HepG2 (cell line): ENCODE data around the gene ERMP1. TPM values are rescaled to one million over a fixed set of nuclear protein-coding genes. Genes with fewer than 3 reads are reported as not detected.

Experiments
- DMAP1 ChIP-seq: IDR thresholded peaks from 2 replicates; pipeline ENCODE4 v1.6.1; 2016
- ERF ChIP-seq: IDR thresholded peaks from 2 replicates; pipeline ENCODE4 v1.6.1; 2018; ENCODE audit warnings: missing biosample characterization, missing genetic modification reagents
- HMGA1 ChIP-seq: sonication (generic); formaldehyde crosslinking; conservative IDR thresholded peaks from 2 replicates; pipeline ENCODE4 v1.4.0; 2020; ENCODE audit warnings: missing genetic modification reagents
- ISL2 ChIP-seq: sonication (generic); formaldehyde crosslinking; IDR thresholded peaks from 2 replicates; pipeline ENCODE4 v1.5.0; 2020; ENCODE audit warnings: missing genetic modification reagents
- JUND ChIP-seq: sonication (generic); formaldehyde crosslinking; IDR thresholded peaks from 2 replicates; pipeline ENCODE4 v1.8.0; 2022; ENCODE audit warnings: mild to moderate bottlenecking, missing genetic modification reagents
- MBNL3 ChIP-seq: fragments of 250-450 bp; sonication (Bioruptor Pico); conservative IDR thresholded peaks from 2 replicates; pipeline ENCODE4 v1.8.0; 2022; ENCODE audit warnings: mild to moderate bottlenecking, inconsistent platforms
- MIER3 ChIP-seq: IDR thresholded peaks from 2 replicates; pipeline ENCODE4 v1.6.1; 2016; ENCODE audit warnings: missing compliant biosample characterization, borderline replicate concordance
- PRPF4 ChIP-seq: fragments of 200-400 bp; formaldehyde crosslinking; IDR thresholded peaks from 2 replicates; pipeline ENCODE4 v1.6.1; 2016; ENCODE audit warnings: low read length, low read depth; ENCODE audit not compliant: poor library complexity, severe bottlenecking
- RBM22 ChIP-seq: fragments of 200-400 bp; formaldehyde crosslinking; optimal IDR thresholded peaks from 2 replicates; pipeline ENCODE3; 2017; ENCODE audit warnings: mild to moderate bottlenecking, low read length, moderate library complexity
- RELA ChIP-seq: sonication (generic); formaldehyde crosslinking; IDR thresholded peaks from 2 replicates; pipeline ENCODE4 v1.4.0; 2020; ENCODE audit warnings: missing genetic modification reagents
- SETDB1 ChIP-seq: sonication (generic); formaldehyde crosslinking; IDR thresholded peaks from 2 replicates; pipeline ENCODE4 v1.5.1; 2020; ENCODE audit warnings: missing genetic modification reagents, mild to moderate bottlenecking, borderline replicate concordance
- ZNF205 ChIP-seq: IDR thresholded peaks from 2 replicates; pipeline ENCODE4 v1.6.1; 2018; ENCODE audit warnings: missing biosample characterization, missing genetic modification reagents
- ZNF552 ChIP-seq: sonication (generic); formaldehyde crosslinking; IDR thresholded peaks from 2 replicates; pipeline ENCODE4 v1.9.0; 2022; ENCODE audit warnings: missing genetic modification reagents, mild to moderate bottlenecking, borderline replicate concordance
- ZNF777 ChIP-seq: sonication (generic); formaldehyde crosslinking; IDR thresholded peaks from 2 replicates; pipeline ENCODE4 v1.4.0; 2020; ENCODE audit warnings: missing genetic modification reagents
- polyA plus RNA-seq, 8 experiments: library from polyadenylated mRNA; depleted of rRNA in 3 of 8; stranded (reverse) in 7 of 8; unstranded in 1 of 8; fragments of >200 nt; fragmentation: Illumina TruSeq in 4 of 8; extraction: Trizol in 4 of 8; gene quantifications; 2 replicates each; pipeline versions ENCODE4 v1.2.1 to v1.2.3, GENCODE V29; 2011 to 2016; ENCODE audit warnings: low read depth in 4 of 8, missing spikeins in 1 of 8, mixed read lengths in 1 of 8; ENCODE audit not compliant: insufficient read depth in 1 of 8
- total RNA-seq, 5 experiments: library from RNA; depleted of rRNA; stranded (reverse); fragments of >200 nt; fragmentation: Illumina TruSeq; extraction: Trizol; gene quantifications; 2 replicates each; pipeline ENCODE4 v1.2.3, GENCODE V29; 2016; ENCODE audit warnings: low read depth in 1 of 5
- TF ChIP-seq, protein P1 (sequence below): sonication (generic); formaldehyde crosslinking; IDR thresholded peaks from 2 replicates; pipeline ENCODE4 v1.4.0; 2020; ENCODE audit warnings: missing genetic modification reagents
- TF ChIP-seq, protein P2 (sequence below): sonication (generic); formaldehyde crosslinking; IDR thresholded peaks from 2 replicates; pipeline ENCODE4 v1.4.0; 2020; ENCODE audit warnings: mild to moderate bottlenecking, low read depth, missing genetic modification reagents
- TF ChIP-seq, protein P3 (sequence below): sonication (generic); formaldehyde crosslinking; IDR thresholded peaks from 2 replicates; pipeline ENCODE4 v1.5.0; 2020; ENCODE audit warnings: missing genetic modification reagents
- TF ChIP-seq, protein P4 (sequence below): sonication (generic); formaldehyde crosslinking; IDR thresholded peaks from 2 replicates; pipeline ENCODE4 v1.8.1; 2023; ENCODE audit warnings: mild to moderate bottlenecking, missing genetic modification reagents
- TF ChIP-seq, protein P5 (sequence below): sonication (generic); formaldehyde crosslinking; IDR thresholded peaks from 2 replicates; pipeline ENCODE4 v1.8.1; 2023; ENCODE audit warnings: mild to moderate bottlenecking, inconsistent platforms, moderate library complexity, missing genetic modification reagents, borderline replicate concordance
- TF ChIP-seq, protein P6 (sequence below): sonication (generic); formaldehyde crosslinking; conservative IDR thresholded peaks from 2 replicates; pipeline ENCODE4 v1.4.0; 2020; ENCODE audit warnings: missing genetic modification reagents

Gene ERMP1
- total and polyA plus RNA-seq, 2 of the 13 experiments (the other 11 are each of a cell fraction or from before 2014, with no cell fraction given): 40.9 to 65.4 TPM

DNA sequence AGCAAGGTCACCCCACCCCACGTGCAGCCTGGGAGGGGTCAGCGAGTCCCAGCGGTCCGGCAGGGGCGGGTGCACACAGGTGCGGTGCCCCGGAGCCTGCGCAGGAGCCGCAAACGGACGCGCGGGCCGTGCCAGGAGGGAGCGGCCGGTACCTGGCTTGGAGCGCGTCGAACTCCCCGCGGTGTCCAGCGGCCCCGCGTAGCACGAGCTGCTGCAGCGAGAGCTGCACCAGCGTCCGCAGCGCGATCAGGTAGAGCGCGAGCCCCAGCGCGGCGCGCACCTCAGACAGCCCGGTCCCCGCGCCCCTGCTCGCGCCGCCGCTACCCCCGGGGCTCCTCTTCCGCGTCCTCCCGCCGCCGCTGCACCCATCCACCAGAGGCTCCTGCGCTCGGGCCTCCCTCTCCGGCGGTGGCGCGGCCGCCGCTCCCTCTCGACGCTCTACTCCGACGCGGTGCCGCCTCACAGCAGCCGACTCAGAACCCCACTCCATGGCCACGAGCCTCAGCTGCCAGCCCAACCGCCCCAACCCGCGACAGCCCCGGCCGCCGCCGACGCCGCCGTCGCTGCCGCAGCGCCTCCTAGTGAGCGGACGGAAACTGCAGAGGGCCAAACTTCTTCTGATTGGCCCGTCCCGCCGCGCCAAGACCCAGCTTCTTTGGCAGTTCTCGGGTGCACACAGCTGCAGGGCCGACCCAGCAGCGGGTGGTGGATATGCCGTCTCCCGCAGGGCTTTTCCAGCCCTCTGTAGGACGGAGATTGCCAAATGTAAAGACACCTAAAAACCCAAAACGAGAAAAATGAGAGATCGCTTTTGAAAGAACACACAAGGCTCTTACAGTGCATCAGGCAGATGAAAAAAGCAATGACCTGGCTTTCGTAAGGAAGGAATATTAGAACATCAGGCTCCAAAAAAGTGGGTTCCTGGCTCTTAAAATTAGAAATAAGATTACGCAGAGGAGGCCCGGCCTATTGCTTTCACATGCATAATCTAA lies at the start of gene ERMP1 (continued):
- peak; percentile 75; the same call in 1 of the 2 replicates for TF ChIP-seq ISL2 (CRISPR knock-in tag)
- peak; percentile 89 for TF ChIP-seq ZNF777 (CRISPR knock-in tag)
- TF ChIP-seq, protein P1, sequence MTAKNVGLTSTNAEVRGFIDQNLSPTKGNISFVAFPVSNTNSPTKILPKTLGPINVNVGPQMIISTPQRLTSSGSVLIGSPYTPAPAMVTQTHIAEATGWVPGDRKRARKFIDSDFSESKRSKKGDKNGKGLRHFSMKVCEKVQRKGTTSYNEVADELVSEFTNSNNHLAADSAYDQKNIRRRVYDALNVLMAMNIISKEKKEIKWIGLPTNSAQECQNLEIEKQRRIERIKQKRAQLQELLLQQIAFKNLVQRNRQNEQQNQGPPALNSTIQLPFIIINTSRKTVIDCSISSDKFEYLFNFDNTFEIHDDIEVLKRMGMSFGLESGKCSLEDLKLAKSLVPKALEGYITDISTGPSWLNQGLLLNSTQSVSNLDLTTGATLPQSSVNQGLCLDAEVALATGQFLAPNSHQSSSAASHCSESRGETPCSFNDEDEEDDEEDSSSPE: peak; percentile 86
- peak; percentile 29 for TF ChIP-seq RBM22
- no peak for TF ChIP-seq PRPF4
- no peak; the same call in 1 of the 2 replicates for TF ChIP-seq MIER3
- peak; percentile 58; the same call in 1 of the 2 replicates for TF ChIP-seq ERF (CRISPR knock-in tag)
- TF ChIP-seq SETDB1: no peak
- TF ChIP-seq, protein P2, sequence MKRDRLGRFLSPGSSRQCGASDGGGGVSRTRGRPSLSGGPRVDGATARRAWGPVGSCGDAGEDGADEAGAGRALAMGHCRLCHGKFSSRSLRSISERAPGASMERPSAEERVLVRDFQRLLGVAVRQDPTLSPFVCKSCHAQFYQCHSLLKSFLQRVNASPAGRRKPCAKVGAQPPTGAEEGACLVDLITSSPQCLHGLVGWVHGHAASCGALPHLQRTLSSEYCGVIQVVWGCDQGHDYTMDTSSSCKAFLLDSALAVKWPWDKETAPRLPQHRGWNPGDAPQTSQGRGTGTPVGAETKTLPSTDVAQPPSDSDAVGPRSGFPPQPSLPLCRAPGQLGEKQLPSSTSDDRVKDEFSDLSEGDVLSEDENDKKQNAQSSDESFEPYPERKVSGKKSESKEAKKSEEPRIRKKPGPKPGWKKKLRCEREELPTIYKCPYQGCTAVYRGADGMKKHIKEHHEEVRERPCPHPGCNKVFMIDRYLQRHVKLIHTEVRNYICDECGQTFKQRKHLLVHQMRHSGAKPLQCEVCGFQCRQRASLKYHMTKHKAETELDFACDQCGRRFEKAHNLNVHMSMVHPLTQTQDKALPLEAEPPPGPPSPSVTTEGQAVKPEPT (CRISPR knock-in tag): no peak; the same call in 1 of the 2 replicates
- TF ChIP-seq ZNF552 (CRISPR knock-in tag): peak; percentile 51; the same call in 1 of the 2 replicates
- peak; percentile 67; the same call in 1 of the 2 replicates for TF ChIP-seq DMAP1
- peak; percentile 49; the same call in 1 of the 2 replicates for TF ChIP-seq JUND (CRISPR knock-in tag)
- TF ChIP-seq, protein P3, sequence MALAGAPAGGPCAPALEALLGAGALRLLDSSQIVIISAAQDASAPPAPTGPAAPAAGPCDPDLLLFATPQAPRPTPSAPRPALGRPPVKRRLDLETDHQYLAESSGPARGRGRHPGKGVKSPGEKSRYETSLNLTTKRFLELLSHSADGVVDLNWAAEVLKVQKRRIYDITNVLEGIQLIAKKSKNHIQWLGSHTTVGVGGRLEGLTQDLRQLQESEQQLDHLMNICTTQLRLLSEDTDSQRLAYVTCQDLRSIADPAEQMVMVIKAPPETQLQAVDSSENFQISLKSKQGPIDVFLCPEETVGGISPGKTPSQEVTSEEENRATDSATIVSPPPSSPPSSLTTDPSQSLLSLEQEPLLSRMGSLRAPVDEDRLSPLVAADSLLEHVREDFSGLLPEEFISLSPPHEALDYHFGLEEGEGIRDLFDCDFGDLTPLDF: peak; percentile 78
- TF ChIP-seq, protein P4, sequence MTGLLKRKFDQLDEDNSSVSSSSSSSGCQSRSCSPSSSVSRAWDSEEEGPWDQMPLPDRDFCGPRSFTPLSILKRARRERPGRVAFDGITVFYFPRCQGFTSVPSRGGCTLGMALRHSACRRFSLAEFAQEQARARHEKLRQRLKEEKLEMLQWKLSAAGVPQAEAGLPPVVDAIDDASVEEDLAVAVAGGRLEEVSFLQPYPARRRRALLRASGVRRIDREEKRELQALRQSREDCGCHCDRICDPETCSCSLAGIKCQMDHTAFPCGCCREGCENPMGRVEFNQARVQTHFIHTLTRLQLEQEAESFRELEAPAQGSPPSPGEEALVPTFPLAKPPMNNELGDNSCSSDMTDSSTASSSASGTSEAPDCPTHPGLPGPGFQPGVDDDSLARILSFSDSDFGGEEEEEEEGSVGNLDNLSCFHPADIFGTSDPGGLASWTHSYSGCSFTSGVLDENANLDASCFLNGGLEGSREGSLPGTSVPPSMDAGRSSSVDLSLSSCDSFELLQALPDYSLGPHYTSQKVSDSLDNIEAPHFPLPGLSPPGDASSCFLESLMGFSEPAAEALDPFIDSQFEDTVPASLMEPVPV (CRISPR knock-in tag): peak; percentile 60; the same call in 1 of the 2 replicates
- no peak for TF ChIP-seq RELA (CRISPR knock-in tag)
- TF ChIP-seq, protein P5, sequence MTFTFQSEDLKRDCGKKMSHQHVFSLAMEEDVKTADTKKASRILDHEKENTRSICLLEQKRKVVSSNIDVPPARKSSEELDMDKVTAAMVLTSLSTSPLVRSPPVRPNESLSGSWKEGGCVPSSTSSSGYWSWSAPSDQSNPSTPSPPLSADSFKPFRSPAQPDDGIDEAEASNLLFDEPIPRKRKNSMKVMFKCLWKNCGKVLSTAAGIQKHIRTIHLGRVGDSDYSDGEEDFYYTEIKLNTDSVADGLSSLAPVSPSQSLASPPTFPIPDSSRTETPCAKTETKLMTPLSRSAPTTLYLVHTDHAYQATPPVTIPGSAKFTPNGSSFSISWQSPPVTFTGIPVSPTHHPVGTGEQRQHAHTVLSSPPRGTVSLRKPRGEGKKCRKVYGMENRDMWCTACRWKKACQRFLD: 0 out of 2 replicates have a peak, but pooled peaks have one; percentile 58
- TF ChIP-seq, protein P6, sequence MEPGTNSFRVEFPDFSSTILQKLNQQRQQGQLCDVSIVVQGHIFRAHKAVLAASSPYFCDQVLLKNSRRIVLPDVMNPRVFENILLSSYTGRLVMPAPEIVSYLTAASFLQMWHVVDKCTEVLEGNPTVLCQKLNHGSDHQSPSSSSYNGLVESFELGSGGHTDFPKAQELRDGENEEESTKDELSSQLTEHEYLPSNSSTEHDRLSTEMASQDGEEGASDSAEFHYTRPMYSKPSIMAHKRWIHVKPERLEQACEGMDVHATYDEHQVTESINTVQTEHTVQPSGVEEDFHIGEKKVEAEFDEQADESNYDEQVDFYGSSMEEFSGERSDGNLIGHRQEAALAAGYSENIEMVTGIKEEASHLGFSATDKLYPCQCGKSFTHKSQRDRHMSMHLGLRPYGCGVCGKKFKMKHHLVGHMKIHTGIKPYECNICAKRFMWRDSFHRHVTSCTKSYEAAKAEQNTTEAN (CRISPR knock-in tag): peak; percentile 87
- no peak for TF ChIP-seq MBNL3 (CRISPR knock-in tag)
- TF ChIP-seq HMGA1 (CRISPR knock-in tag): no peak
- TF ChIP-seq ZNF205: peak; percentile 30; the same call in 1 of the 2 replicates
